WTC11 (cell line): ENCODE results near the gene STAB2. TPM values are rescaled to one million over a fixed set of nuclear protein-coding genes. Genes with fewer than 3 reads are reported as not detected.

Experiments
- ATAC-seq: fragments of 200-7000 bp; cut with Tn5 transposase; 2 replicates; pipeline ENCODE4 v1.10.0; 2021; ENCODE audit warnings: mild to moderate bottlenecking, moderate library complexity
- CTCF ChIA-PET: fragments of 300-600 bp; sonication (Branson Sonifier 250); formaldehyde crosslinking; loops from one replicate; lab custom pipeline; 2021; ENCODE audit warnings: antibody characterized with exemption; lab: Charles Lee
- POLR2A ChIA-PET: fragments of 350-600 bp; sonication (Branson Sonifier 250); formaldehyde crosslinking; loops from one replicate; lab custom pipeline; 2021; ENCODE audit warnings: antibody characterized with exemption; lab: Charles Lee
- DNase-seq: peaks from one replicate; pipeline ENCODE4 v3.0.0; 2021; ENCODE audit warnings: low spot score
- H3K27ac Mint-ChIP-seq: 2 replicates; pipeline ENCODE4 v1.8.0; 2021; ENCODE audit warnings: mixed read lengths
- H3K27me3 Mint-ChIP-seq: 2 replicates; pipeline ENCODE4 v1.8.0; 2021; ENCODE audit warnings: low read depth, mild to moderate bottlenecking, moderate library complexity, mixed read lengths
- H3K36me3 Mint-ChIP-seq: 2 replicates; pipeline ENCODE4 v1.8.0; 2021; ENCODE audit warnings: mixed read lengths
- H3K4me1 Mint-ChIP-seq: 2 replicates; pipeline ENCODE4 v1.8.0; 2022; ENCODE audit warnings: mixed read lengths
- H3K4me3 Mint-ChIP-seq: 2 replicates; pipeline ENCODE4 v1.8.0; 2021; ENCODE audit warnings: mild to moderate bottlenecking, moderate library complexity, mixed read lengths
- H3K9me3 Mint-ChIP-seq: 2 replicates; pipeline ENCODE4 v1.8.0; 2021; ENCODE audit warnings: mixed read lengths
- CBFB ChIP-seq: sonication (generic); formaldehyde crosslinking; IDR thresholded peaks from 2 replicates; pipeline ENCODE4 v1.8.1; 2022; ENCODE audit warnings: mild to moderate bottlenecking, low read depth, missing genetic modification reagents
- CTCF ChIP-seq: fragments of 200-600 bp; IDR thresholded peaks from 2 replicates; pipeline ENCODE4 v1.8.0; 2022; ENCODE audit warnings: antibody characterized with exemption
- EMX1 ChIP-seq: fragments of 250-450 bp; sonication (Bioruptor Pico); IDR thresholded peaks from 2 replicates; pipeline ENCODE4 v1.8.0; 2021; ENCODE audit warnings: mild to moderate bottlenecking
- FOXP4 ChIP-seq: sonication (generic); formaldehyde crosslinking; IDR thresholded peaks from 2 replicates; pipeline ENCODE4 v1.8.0; 2022; ENCODE audit warnings: mild to moderate bottlenecking, missing genetic modification reagents
- GABPB1 ChIP-seq: sonication (generic); formaldehyde crosslinking; IDR thresholded peaks from 2 replicates; pipeline ENCODE4 v1.8.1; 2023; ENCODE audit warnings: mild to moderate bottlenecking, missing genetic modification reagents
- GRHL2 ChIP-seq: fragments of 250-450 bp; sonication (Bioruptor Pico); IDR thresholded peaks from 2 replicates; pipeline ENCODE4 v1.8.0; 2022; ENCODE audit warnings: mild to moderate bottlenecking, moderate library complexity; ENCODE audit not compliant: insufficient replicate concordance, severe bottlenecking
- KAT7 ChIP-seq: sonication (generic); formaldehyde crosslinking; IDR thresholded peaks from 2 replicates; pipeline ENCODE4 v1.8.1; 2023; ENCODE audit warnings: missing genetic modification reagents, mild to moderate bottlenecking, borderline replicate concordance
- NFE2L1 ChIP-seq: sonication (generic); formaldehyde crosslinking; IDR thresholded peaks from 2 replicates; pipeline ENCODE4 v1.8.1; 2023; ENCODE audit warnings: missing genetic modification reagents
- NR3C1 ChIP-seq: sonication (generic); formaldehyde crosslinking; conservative IDR thresholded peaks from 2 replicates; pipeline ENCODE4 v1.8.1; 2023; ENCODE audit warnings: low read depth, mild to moderate bottlenecking, missing genetic modification reagents
- PRDM15 ChIP-seq: sonication (generic); formaldehyde crosslinking; IDR thresholded peaks from 2 replicates; pipeline ENCODE4 v1.8.0; 2022; ENCODE audit warnings: missing genetic modification reagents
- PRRX2 ChIP-seq: fragments of 250-450 bp; sonication (Bioruptor Pico); IDR thresholded peaks from 2 replicates; pipeline ENCODE4 v1.8.0; 2021; ENCODE audit warnings: mild to moderate bottlenecking
- RELA ChIP-seq: sonication (generic); formaldehyde crosslinking; IDR thresholded peaks from 2 replicates; pipeline ENCODE4 v1.8.1; 2022; ENCODE audit warnings: missing genetic modification reagents, mild to moderate bottlenecking, borderline replicate concordance
- SMAD3 ChIP-seq: sonication (generic); formaldehyde crosslinking; IDR thresholded peaks from 2 replicates; pipeline ENCODE4 v1.8.0; 2022; ENCODE audit warnings: missing genetic modification reagents, mild to moderate bottlenecking, borderline replicate concordance
- SMAD4 ChIP-seq: sonication (generic); formaldehyde crosslinking; IDR thresholded peaks from 2 replicates; pipeline ENCODE4 v1.8.0; 2022; ENCODE audit warnings: mild to moderate bottlenecking, missing genetic modification reagents
- TEAD1 ChIP-seq: sonication (generic); formaldehyde crosslinking; IDR thresholded peaks from 2 replicates; pipeline ENCODE4 v1.8.0; 2022; ENCODE audit warnings: mild to moderate bottlenecking, missing genetic modification reagents
- USF2 ChIP-seq: sonication (generic); formaldehyde crosslinking; IDR thresholded peaks from 2 replicates; pipeline ENCODE4 v1.8.1; 2023; ENCODE audit warnings: mild to moderate bottlenecking, missing genetic modification reagents, moderate library complexity
- ZBTB43 ChIP-seq: sonication (generic); formaldehyde crosslinking; IDR thresholded peaks from 2 replicates; pipeline ENCODE4 v1.8.1; 2023; ENCODE audit warnings: mild to moderate bottlenecking, missing genetic modification reagents
- ZNF138 ChIP-seq: sonication (generic); formaldehyde crosslinking; conservative IDR thresholded peaks from 2 replicates; pipeline ENCODE4 v1.8.1; 2022; ENCODE audit warnings: mild to moderate bottlenecking, moderate library complexity, missing genetic modification reagents
- ZNF396 ChIP-seq: fragments of 250-450 bp; sonication (Bioruptor Pico); IDR thresholded peaks from 2 replicates; pipeline ENCODE4 v1.8.0; 2021; ENCODE audit warnings: mild to moderate bottlenecking, moderate library complexity, borderline replicate concordance
- ZNF423 ChIP-seq: fragments of 250-450 bp; sonication (Bioruptor Pico); IDR thresholded peaks from 2 replicates; pipeline ENCODE4 v2.1.2; 2022; ENCODE audit warnings: mild to moderate bottlenecking, moderate library complexity
- ZNF671 ChIP-seq: fragments of 250-450 bp; sonication (Bioruptor Pico); IDR thresholded peaks from 2 replicates; pipeline ENCODE4 v1.8.0; 2021; ENCODE audit warnings: mild to moderate bottlenecking
- total RNA-seq: library from RNA; stranded (reverse); gene quantifications from 3 replicates; pipeline ENCODE4 v1.2.3, GENCODE V29; 2021

The STAB2 gene
- total RNA-seq, 1 experiment from 2014 or later, result 0.48 TPM

- H3K27ac Mint-ChIP-seq, result no peak overlapping the region
- no peak overlapping the region for H3K4me3 Mint-ChIP-seq
- peaks cover 42% of the 10 kb centered on the region for H3K4me1 Mint-ChIP-seq
- no peaks in the 10 kb centered on the region for H3K27me3 Mint-ChIP-seq
- no peak for DNase-seq
- H3K36me3 Mint-ChIP-seq, result no peaks in the 10 kb centered on the region
- ATAC-seq, result no peak
- no peaks in the 10 kb centered on the region for H3K9me3 Mint-ChIP-seq
- TF ChIP-seq USF2 (CRISPR knock-in tag) (no peak), SMAD3 (CRISPR knock-in tag) (no peak), PRDM15 (CRISPR knock-in tag) (no peak), ZNF423 (no peak), RELA (CRISPR knock-in tag) (no peak), SMAD4 (no peak), CTCF (no peak), ZBTB43 (CRISPR knock-in tag) (no peak), EMX1 (no peak)
- ChIA-PET CTCF (no interaction called here), POLR2A (no interaction called here)
These were observed 86.9 kb downstream of the STAB2 start for GRCh38 chr12:103673891-103674375.

GRCh38 chr12:103676893-103677292 is 89.8 kb downstream of the STAB2 start:
- TF ChIP-seq ZNF138 (CRISPR knock-in tag) (no peak), ZNF671 (CRISPR knock-in tag) (no peak), TEAD1 (CRISPR knock-in tag) (no peak), ZNF396 (no peak), KAT7 (no peak), CTCF (no peak), GRHL2 (no peak), CBFB (no peak), NFE2L1 (CRISPR knock-in tag) (no peak), NR3C1 (CRISPR knock-in tag) (no peak), FOXP4 (CRISPR knock-in tag) (no peak), ZNF423 (no peak), PRRX2 (CRISPR knock-in tag) (no peak), GABPB1 (CRISPR knock-in tag) (no peak)
- Mint-ChIP-seq H3K9me3 (no peaks in the 10 kb centered on the region), H3K4me1 (peaks cover 22% of the 10 kb centered on the region), H3K36me3 (no peaks in the 10 kb centered on the region), H3K27ac (no peak overlapping the region), H3K4me3 (no peak overlapping the region), H3K27me3 (no peaks in the 10 kb centered on the region)
- peak; percentile 33; the same call in 1 of the 2 replicates for ATAC-seq
- no peak for DNase-seq
- ChIA-PET CTCF (interaction anchor here (3.3 kb wide), 1 partner anchor 44 kb away, joined by 14 read pairs; no protein-coding TSS in a partner anchor), POLR2A (no interaction called here)
